HepG2 (cell line): ENCODE data around the gene ITGB6. TPM values are rescaled to one million over a fixed set of nuclear protein-coding genes. Genes with fewer than 3 reads are reported as not detected.

Experiments
- ATAC-seq: fragments of 200-7000 bp; cut with Tn5 transposase; 3 replicates; pipeline ENCODE4 v1.9.1; 2020; ENCODE audit warnings: mild to moderate bottlenecking, moderate library complexity
- BruUV-seq: library from RNA; stranded (reverse); fragments of 400-500 nt; replicated peaks from 2 replicates; lab custom pipeline; 2021; lab: Mats Ljungman, UMichigan
- CTCF ChIA-PET: fragments of 300-600 bp; formaldehyde crosslinking; extraction: SDS; loops from one replicate; lab custom pipeline; 2021; ENCODE audit warnings: low total read pairs, inconsistent platforms, low intra/inter-chr PET ratio; lab: Yijun Ruan, JAX
- POLR2A ChIA-PET: fragments of 350-600 bp; sonication (Branson Sonifier 250); formaldehyde crosslinking; loops from one replicate; lab custom pipeline; 2020; ENCODE audit warnings: antibody characterized with exemption, inconsistent platforms; lab: Yijun Ruan, JAX
- DNase-seq: peaks from one replicate; pipeline ENCODE4 v3.0.0-alpha.2; 2015; ENCODE audit warnings: low spot score
- FAIRE-seq: peaks from 3 replicates; lab custom pipeline; 2011; peaks lifted over from hg19 to GRCh38; lab: Jason Lieb, UNC
- H2AFZ ChIP-seq: one replicate; pipeline ENCODE4 v1.6.1; 2011; ENCODE audit warnings: low read length, inconsistent platforms
- H3K27ac ChIP-seq: fragments of 300-600 bp; 3 replicates; pipeline ENCODE4 v1.8.0; 2011; ENCODE audit warnings: mixed run types, mild to moderate bottlenecking, mixed read lengths, low read length, inconsistent platforms; ENCODE audit not compliant: insufficient read depth; ENCODE audit errors: extremely low read length
- H3K27me3 ChIP-seq, 2 experiments: fragments of 200-600 bp in 1 of 2; 2 replicates in 1 of 2; 3 replicates in 1 of 2; pipeline versions ENCODE4 v1.6.0 to v1.8.0; 2011; ENCODE audit warnings: low read length in 2 of 2, mild to moderate bottlenecking in 2 of 2, moderate library complexity in 2 of 2, inconsistent platforms in 1 of 2; ENCODE audit not compliant: insufficient read depth in 2 of 2, control insufficient read depth in 1 of 2
- H3K36me3 ChIP-seq, 2 experiments: fragments of 200-600 bp in 1 of 2; replicated peaks in 1 of 2; 2 replicates in 1 of 2; 3 replicates in 1 of 2; pipeline versions ENCODE4 v1.5.1 to v1.8.0; 2011; ENCODE audit warnings: low read length in 2 of 2, inconsistent platforms in 1 of 2; ENCODE audit not compliant: insufficient read depth in 2 of 2, control insufficient read depth in 1 of 2
- H3K4me1 ChIP-seq: 2 replicates; pipeline ENCODE4 v1.5.1; 2012; ENCODE audit warnings: low read length, inconsistent platforms; ENCODE audit not compliant: insufficient read depth
- H3K4me2 ChIP-seq: 2 replicates; pipeline ENCODE4 v1.6.0; 2011; ENCODE audit warnings: low read depth, low read length, inconsistent platforms
- H3K4me3 ChIP-seq, 3 experiments: fragments of 200-600 bp in 1 of 3; sonication (generic), shearing (Covaris generic) in 1 of 3; replicated peaks in 1 of 3; 2 replicates each; pipeline ENCODE4 v1.5.1; 2011 to 2016; ENCODE audit warnings: low read length in 3 of 3, inconsistent platforms in 2 of 3, low read depth in 2 of 3, mild to moderate bottlenecking in 2 of 3, control low read depth in 1 of 3, mixed read lengths in 1 of 3; ENCODE audit not compliant: insufficient read depth in 1 of 3
- H3K79me2 ChIP-seq: one replicate; pipeline ENCODE4 v1.6.1; 2011; ENCODE audit warnings: low read length, inconsistent platforms; ENCODE audit not compliant: insufficient read depth
- H3K9ac ChIP-seq: 2 replicates; pipeline ENCODE4 v1.6.0; 2011; ENCODE audit warnings: mild to moderate bottlenecking, low read depth, low read length, inconsistent platforms; ENCODE audit not compliant: insufficient read depth
- H3K9me3 ChIP-seq: 2 replicates; pipeline ENCODE4 v1.5.1; 2012; ENCODE audit warnings: mild to moderate bottlenecking, low read length
- H4K20me1 ChIP-seq: 2 replicates; pipeline ENCODE4 v1.6.0; 2011; ENCODE audit warnings: inconsistent platforms, mild to moderate bottlenecking, low read length, moderate library complexity; ENCODE audit not compliant: insufficient read depth
- SETDB1 ChIP-seq: sonication (generic); formaldehyde crosslinking; IDR thresholded peaks from 2 replicates; pipeline ENCODE4 v1.5.1; 2020; ENCODE audit warnings: missing genetic modification reagents, mild to moderate bottlenecking, borderline replicate concordance
- SOX5 ChIP-seq: IDR thresholded peaks from 2 replicates; pipeline ENCODE4 v1.6.1; 2016; ENCODE audit warnings: borderline replicate concordance
- ZBED4 ChIP-seq: sonication (generic); formaldehyde crosslinking; IDR thresholded peaks from 2 replicates; pipeline ENCODE4 v1.4.0; 2020; ENCODE audit warnings: missing genetic modification reagents, borderline replicate concordance
- ZSCAN30 ChIP-seq: sonication (generic); formaldehyde crosslinking; IDR thresholded peaks from 2 replicates; pipeline ENCODE4 v1.5.0; 2020; ENCODE audit warnings: mild to moderate bottlenecking, missing genetic modification reagents
- WGBS: methylation state at CpG from one replicate; pipeline ENCODE4 v1.1.6; 2017; ENCODE audit warnings: low lambda C conversion rate; 5-methylcytosine and 5-hydroxymethylcytosine counted together
- in situ Hi-C: cut with HindIII; loops from 2 replicates; pipeline ENCODE4 v1.10.0; 2017; ENCODE audit warnings: low pct_unique_long_range_greater_than_20kb; ENCODE audit not compliant: extremely low pct_ligation_motif_present
- intact Hi-C: fragments of 100-400 bp; cut with micrococcal nuclease; formaldehyde crosslinking; loops from one replicate; pipeline ENCODE4 v1.10.0; 2022; ENCODE audit not compliant: unreplicated experiment
- polyA plus RNA-seq, 8 experiments: library from polyadenylated mRNA; depleted of rRNA in 3 of 8; stranded (reverse) in 7 of 8; unstranded in 1 of 8; fragments of >200 nt; fragmentation: Illumina TruSeq in 4 of 8; extraction: Trizol in 4 of 8; gene quantifications; 2 replicates each; pipeline versions ENCODE4 v1.2.1 to v1.2.3, GENCODE V29; 2011 to 2016; ENCODE audit warnings: low read depth in 4 of 8, missing spikeins in 1 of 8, mixed read lengths in 1 of 8; ENCODE audit not compliant: insufficient read depth in 1 of 8
- total RNA-seq, 5 experiments: library from RNA; depleted of rRNA; stranded (reverse); fragments of >200 nt; fragmentation: Illumina TruSeq; extraction: Trizol; gene quantifications; 2 replicates each; pipeline ENCODE4 v1.2.3, GENCODE V29; 2016; ENCODE audit warnings: low read depth in 1 of 5
- TF ChIP-seq, protein P1 (sequence below): sonication (generic); formaldehyde crosslinking; IDR thresholded peaks from 2 replicates; pipeline ENCODE4 v1.5.0; 2020; ENCODE audit warnings: mild to moderate bottlenecking, missing genetic modification reagents

The ITGB6 gene
- total and polyA plus RNA-seq, 2 of the 13 experiments (the other 11 are each of a cell fraction or from before 2014, with no cell fraction given) = not detected

DNA sequence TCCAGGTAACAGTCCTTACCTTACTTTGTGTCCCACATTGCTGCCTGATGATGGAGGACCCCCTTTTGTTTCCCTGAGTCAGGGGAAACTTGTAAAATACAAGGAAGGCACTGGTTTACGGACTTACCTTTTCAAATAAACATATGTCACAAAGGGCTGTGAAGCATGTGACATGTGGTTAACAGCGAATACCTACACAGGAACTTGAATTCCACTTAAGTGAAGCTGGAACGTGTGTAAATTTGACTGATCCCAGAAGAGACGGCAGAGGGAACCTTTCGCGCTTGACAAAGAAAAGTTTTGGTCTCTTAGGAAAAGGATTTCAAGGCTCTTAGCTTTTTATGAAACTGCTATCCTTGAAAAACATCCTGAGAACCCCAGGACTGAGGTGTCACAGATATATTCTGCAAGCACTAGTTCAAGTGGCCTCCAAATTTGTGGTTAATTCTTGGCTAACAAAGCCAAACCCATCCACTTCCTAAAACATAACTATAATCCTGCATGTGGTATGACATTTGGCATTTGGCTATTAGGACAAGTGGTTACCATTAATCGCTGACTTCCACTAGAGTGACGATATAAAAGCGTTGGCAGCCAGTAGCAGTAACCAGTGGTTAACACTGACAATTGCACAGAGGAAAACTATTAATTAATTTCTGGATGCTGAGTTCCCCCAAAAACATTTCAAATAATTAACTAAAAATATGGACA lies 55.6 kb downstream of the ITGB6 start:
- no TSS peak for BruUV-seq
- H3K4me1 ChIP-seq = peaks cover 8% of the 10 kb centered on the region
- POLR2A ChIA-PET = no interaction called here
- no peaks in the 10 kb centered on the region for H3K36me3 ChIP-seq
- in situ Hi-C loops (no loop called here), intact Hi-C loops (no loop called here)
- H2AFZ ChIP-seq = no peak overlapping the region
- WGBS = 39% methylated on average over 9 of the region's 9 CpGs
- no peak overlapping the region for H3K27ac ChIP-seq
- ATAC-seq (no peak), DNase-seq (no peak), FAIRE-seq (no peak)
- H3K79me2 ChIP-seq = no peaks in the 10 kb centered on the region
- CTCF ChIA-PET = no interaction called here
- H3K9ac ChIP-seq = no peak overlapping the region
- no peaks in the 10 kb centered on the region; a peak in 1 of 5 replicates for H3K27me3 ChIP-seq
- TF ChIP-seq ZSCAN30 (no peak), SETDB1 (CRISPR knock-in tag) (no peak), SOX5 (CRISPR knock-in tag) (no peak), ZBED4 (CRISPR knock-in tag) (no peak)
- TF ChIP-seq, protein P1, sequence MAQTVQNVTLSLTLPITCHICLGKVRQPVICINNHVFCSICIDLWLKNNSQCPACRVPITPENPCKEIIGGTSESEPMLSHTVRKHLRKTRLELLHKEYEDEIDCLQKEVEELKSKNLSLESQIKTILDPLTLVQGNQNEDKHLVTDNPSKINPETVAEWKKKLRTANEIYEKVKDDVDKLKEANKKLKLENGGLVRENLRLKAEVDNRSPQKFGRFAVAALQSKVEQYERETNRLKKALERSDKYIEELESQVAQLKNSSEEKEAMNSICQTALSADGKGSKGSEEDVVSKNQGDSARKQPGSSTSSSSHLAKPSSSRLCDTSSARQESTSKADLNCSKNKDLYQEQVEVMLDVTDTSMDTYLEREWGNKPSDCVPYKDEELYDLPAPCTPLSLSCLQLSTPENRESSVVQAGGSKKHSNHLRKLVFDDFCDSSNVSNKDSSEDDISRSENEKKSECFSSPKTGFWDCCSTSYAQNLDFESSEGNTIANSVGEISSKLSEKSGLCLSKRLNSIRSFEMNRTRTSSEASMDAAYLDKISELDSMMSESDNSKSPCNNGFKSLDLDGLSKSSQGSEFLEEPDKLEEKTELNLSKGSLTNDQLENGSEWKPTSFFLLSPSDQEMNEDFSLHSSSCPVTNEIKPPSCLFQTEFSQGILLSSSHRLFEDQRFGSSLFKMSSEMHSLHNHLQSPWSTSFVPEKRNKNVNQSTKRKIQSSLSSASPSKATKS = no peak
- no peaks in the 10 kb centered on the region for H4K20me1 ChIP-seq
- H3K4me3 ChIP-seq = no peak overlapping the region
- H3K9me3 ChIP-seq = no peaks in the 10 kb centered on the region
- H3K4me2 ChIP-seq = no peak overlapping the region
